SK-N-MC (cell line): ENCODE results near the gene NUP153.

Experiments
- EZH2 ChIP-seq: fragments of 200-600 bp; sonication (generic); IDR thresholded peaks from one replicate; pipeline ENCODE4 v1.6.1; 2017; ENCODE audit warnings: antibody characterized with exemption
- POLR2AphosphoS5 ChIP-seq: IDR thresholded peaks from 2 replicates; pipeline ENCODE4 v1.6.1; 2012; ENCODE audit warnings: mild to moderate bottlenecking, low read depth, low read length, borderline replicate concordance

- TF ChIP-seq POLR2AphosphoS5 (no peak), EZH2 (no peak)
Observed at GRCh38 chr6:17601386-17601703, 105.4 kb downstream of the NUP153 start.
